ENCODE data around the gene SCO1.
"Not testable (repeated sequence)": the region's sequence is repeated elsewhere in the genome, so short reads cannot be mapped to it uniquely, and the experiment has no call there.

SCO1 gene

GRCh38 chr17:10728331-10728892 lies 31.1 kb upstream of the SCO1 start:
- DNase-seq = no peak
- in situ Hi-C loops (cut with HindIII; ENCODE audit: low pct_ligation_motif_present, low pct_unique_long_range_greater_than_20kb, low sequenced_read_pairs) = no loop called here

- in situ Hi-C loops (cut with HindIII; ENCODE audit: low pct_ligation_motif_present, low pct_unique_long_range_greater_than_20kb, low sequenced_read_pairs) = no loop called here
- DNase-seq = no peak
Observed at GRCh38 chr17:10727192-10727591, 29.9 kb upstream of the SCO1 start.

GRCh38 chr17:10726196-10726595 lies 28.9 kb upstream of the SCO1 start:
- DNase-seq = no peak
- in situ Hi-C loops (cut with HindIII; ENCODE audit: low pct_ligation_motif_present, low pct_unique_long_range_greater_than_20kb, low sequenced_read_pairs) = no loop called here

GRCh38 chr17:10725262-10725661 lies 27.9 kb upstream of the SCO1 start:
- in situ Hi-C loops (cut with HindIII; ENCODE audit: low pct_ligation_motif_present, low pct_unique_long_range_greater_than_20kb, low sequenced_read_pairs) = no loop called here
- DNase-seq = no peak

GRCh38 chr17:10724546-10725195 lies 27.3 kb upstream of the SCO1 start:
- in situ Hi-C loops (cut with HindIII; ENCODE audit: low pct_ligation_motif_present, low pct_unique_long_range_greater_than_20kb, low sequenced_read_pairs) = no loop called here
- no peak for DNase-seq

- in situ Hi-C loops (cut with HindIII; ENCODE audit: low pct_ligation_motif_present, low pct_unique_long_range_greater_than_20kb, low sequenced_read_pairs) = no loop called here
- no peak for DNase-seq
Observed at GRCh38 chr17:10718547-10718946, 21.2 kb upstream of the SCO1 start.

GRCh38 chr17:10716218-10716617 lies 18.9 kb upstream of the SCO1 start:
- in situ Hi-C loops (cut with HindIII; ENCODE audit: low pct_ligation_motif_present, low pct_unique_long_range_greater_than_20kb, low sequenced_read_pairs) = no loop called here
- no peak for DNase-seq

- in situ Hi-C loops (cut with HindIII; ENCODE audit: low pct_ligation_motif_present, low pct_unique_long_range_greater_than_20kb, low sequenced_read_pairs) = no loop called here
- DNase-seq = no peak
Observed at GRCh38 chr17:10713318-10713717, 16.0 kb upstream of the SCO1 start.

- DNase-seq = no peak
- in situ Hi-C loops (cut with HindIII; ENCODE audit: low pct_ligation_motif_present, low pct_unique_long_range_greater_than_20kb, low sequenced_read_pairs) = no loop called here
Observed at GRCh38 chr17:10705727-10706126, 8.4 kb upstream of the SCO1 start.

- in situ Hi-C loops (cut with HindIII; ENCODE audit: low pct_ligation_motif_present, low pct_unique_long_range_greater_than_20kb, low sequenced_read_pairs) = no loop called here
- peak; percentile 6 for DNase-seq
Observed at GRCh38 chr17:10702574-10702973, 5.2 kb upstream of the SCO1 start.

GRCh38 chr17:10699856-10700255 lies 2.5 kb upstream of the SCO1 start:
- in situ Hi-C loops (cut with HindIII; ENCODE audit: low pct_ligation_motif_present, low pct_unique_long_range_greater_than_20kb, low sequenced_read_pairs) = no loop called here
- no peak for DNase-seq

- in situ Hi-C loops (cut with HindIII; ENCODE audit: low pct_ligation_motif_present, low pct_unique_long_range_greater_than_20kb, low sequenced_read_pairs) = no loop called here
Observed at GRCh38 chr17:10698096-10698818, 924 bp upstream of the SCO1 start.

GRCh38 chr17:10695875-10696407 lies 1.4 kb downstream of the SCO1 start:
- in situ Hi-C loops (cut with HindIII; ENCODE audit: low pct_ligation_motif_present, low pct_unique_long_range_greater_than_20kb, low sequenced_read_pairs); DNase-seq: not testable (repeated sequence)

More at GRCh38 chr17:10698096-10698818, 924 bp upstream of the SCO1 start:
- peak; percentile 19 for DNase-seq

- DNase-seq = no peak
- in situ Hi-C loops (cut with HindIII; ENCODE audit: low pct_ligation_motif_present, low pct_unique_long_range_greater_than_20kb, low sequenced_read_pairs) = no loop called here
Observed at GRCh38 chr17:10687499-10687898, 9.8 kb downstream of the SCO1 start.

- in situ Hi-C loops (cut with HindIII; ENCODE audit: low pct_ligation_motif_present, low pct_unique_long_range_greater_than_20kb, low sequenced_read_pairs) = no loop called here
- DNase-seq = peak; percentile 65
Observed at GRCh38 chr17:10683853-10684252, 13.5 kb downstream of the SCO1 start.

- DNase-seq = no peak
Observed at GRCh38 chr17:10681866-10682446, 15.4 kb downstream of the SCO1 start.

GRCh38 chr17:10674704-10675103 lies 22.6 kb downstream of the SCO1 start:
- DNase-seq = no peak
- in situ Hi-C loops (cut with HindIII; ENCODE audit: low pct_ligation_motif_present, low pct_unique_long_range_greater_than_20kb, low sequenced_read_pairs) = no loop called here

More at GRCh38 chr17:10681866-10682446, 15.4 kb downstream of the SCO1 start:
- in situ Hi-C loops (cut with HindIII; ENCODE audit: low pct_ligation_motif_present, low pct_unique_long_range_greater_than_20kb, low sequenced_read_pairs) = no loop called here

- in situ Hi-C loops (cut with HindIII; ENCODE audit: low pct_ligation_motif_present, low pct_unique_long_range_greater_than_20kb, low sequenced_read_pairs) = no loop called here
- no peak for DNase-seq
Observed at GRCh38 chr17:10673312-10673711, 24.0 kb downstream of the SCO1 start.

- no peak for DNase-seq
- in situ Hi-C loops (cut with HindIII; ENCODE audit: low pct_ligation_motif_present, low pct_unique_long_range_greater_than_20kb, low sequenced_read_pairs) = no loop called here
Observed at GRCh38 chr17:10668775-10669174, 28.6 kb downstream of the SCO1 start.
